T follicular helper cell (primary cell): Measurements from ENCODE around the gene MLANA.
A peak's percentile ranks its signal among the peaks of the same experiment; 100 is the strongest.

Experiments
- DNase-seq: peaks from one replicate; pipeline ENCODE4 v3.0.0-alpha.2; 2020; ENCODE audit warnings: low read depth
- total RNA-seq, 2 experiments: gene quantifications; one replicate each; lab custom pipeline; 2026; lab: John Stamatoyannopoulos, UW

MLANA gene, protein sequence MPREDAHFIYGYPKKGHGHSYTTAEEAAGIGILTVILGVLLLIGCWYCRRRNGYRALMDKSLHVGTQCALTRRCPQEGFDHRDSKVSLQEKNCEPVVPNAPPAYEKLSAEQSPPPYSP
- 0 reads per million in 2 experiments for total RNA-seq

DNA sequence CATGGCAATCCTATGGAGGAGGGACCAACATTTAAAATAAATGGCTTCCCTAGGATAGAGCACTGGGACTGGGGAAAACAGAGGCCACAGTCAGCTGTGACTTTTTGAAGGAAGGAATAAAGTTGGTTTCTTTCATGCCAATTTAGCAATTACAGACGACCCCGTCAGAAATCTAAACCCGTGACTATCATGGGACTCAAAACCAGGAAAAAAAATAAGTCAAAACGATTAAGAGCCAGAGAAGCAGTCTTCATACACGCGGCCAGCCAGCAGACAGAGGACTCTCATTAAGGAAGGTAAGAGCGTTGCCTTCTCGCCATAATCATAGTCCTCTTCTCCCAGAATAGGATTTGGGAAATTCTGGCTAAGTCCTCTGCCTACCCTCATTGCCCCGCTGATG lies at the start of gene MLANA:
Gene MLANA, plus strand, starts transcription at position 249 of the 400 bp plus-strand sequence. CDS start 1,586 bp downstream, outside the sequence.
- no peak for DNase-seq

DNA sequence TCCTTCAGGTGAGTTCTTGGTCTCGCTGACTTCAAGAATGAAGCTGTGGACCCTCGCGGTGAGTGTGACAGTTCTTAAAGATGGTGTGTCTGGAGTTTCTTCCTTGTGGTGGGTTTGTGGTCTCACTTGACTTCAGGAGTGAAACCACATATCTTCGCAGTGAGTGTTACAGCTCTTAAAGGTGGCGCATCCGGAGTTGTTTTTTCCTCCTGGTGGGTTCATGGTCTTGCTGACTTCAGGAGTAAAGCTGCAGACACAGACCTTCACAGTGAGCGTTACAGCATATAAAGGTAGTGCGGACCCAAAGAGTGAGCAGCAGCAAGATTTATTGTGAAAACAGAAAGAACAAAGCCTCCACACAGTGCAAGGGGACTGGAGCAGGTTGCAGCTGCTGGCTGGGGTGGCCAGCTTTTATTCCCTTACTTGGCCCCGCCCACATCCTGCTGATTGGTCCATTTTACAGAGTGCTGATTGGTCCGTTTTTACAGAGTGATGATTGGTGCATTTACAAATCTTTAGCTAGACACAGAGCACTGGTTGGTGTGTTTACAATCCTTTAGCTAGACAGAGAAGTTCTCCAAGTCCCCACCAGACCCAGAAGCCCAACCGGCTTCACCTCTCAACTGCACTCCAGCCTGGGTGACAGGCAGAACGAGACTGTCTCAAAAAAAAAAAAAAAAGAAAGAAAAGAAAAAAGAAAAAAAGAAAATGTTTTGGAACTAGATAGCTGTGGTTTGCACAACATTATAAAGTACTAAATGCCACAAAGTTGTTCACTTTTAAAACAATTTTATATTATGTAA lies 48.7 kb upstream of the MLANA start:
- peak; percentile 21 for DNase-seq

DNA sequence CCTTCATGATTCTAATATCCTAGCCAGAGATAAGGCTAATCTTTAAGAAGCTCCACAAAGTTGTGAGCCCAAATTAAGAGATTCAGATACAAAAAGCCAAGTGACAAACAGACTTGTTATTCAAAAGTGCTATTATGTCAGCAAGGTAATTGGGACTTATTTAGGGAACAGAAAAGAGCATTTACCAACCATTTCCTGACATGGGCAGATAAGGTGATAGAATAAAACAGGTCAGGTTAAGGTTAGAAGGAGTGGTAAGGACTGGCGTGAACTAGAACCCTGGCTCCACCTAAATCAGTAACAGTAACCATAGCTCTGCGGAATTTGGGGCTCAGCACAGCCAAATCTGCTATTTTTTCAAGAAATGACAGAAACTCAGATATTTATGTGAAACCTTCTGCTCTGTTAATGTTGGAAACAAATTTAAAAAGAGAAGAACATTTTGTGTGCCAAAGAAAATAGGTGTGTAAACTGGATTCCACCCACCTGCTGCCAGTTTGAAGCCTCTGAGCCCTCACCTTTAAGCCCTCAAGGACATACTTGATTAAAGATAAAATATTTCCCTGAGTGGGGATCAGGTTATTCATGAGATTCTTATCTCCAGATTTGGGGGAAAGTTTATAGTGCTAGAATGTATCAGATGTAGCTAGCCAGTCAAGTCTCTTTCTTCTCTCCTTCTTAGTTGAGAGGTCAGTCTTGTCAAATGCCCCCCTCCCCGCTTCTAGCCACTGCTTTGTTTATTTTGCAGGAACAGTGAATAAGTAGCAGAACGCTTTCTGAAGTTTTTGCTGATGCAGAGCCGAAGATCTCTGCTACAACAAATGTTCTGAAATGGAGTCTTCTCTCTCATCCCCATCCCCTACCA lies 47.5 kb upstream of the MLANA start:
- DNase-seq, result no peak

DNA sequence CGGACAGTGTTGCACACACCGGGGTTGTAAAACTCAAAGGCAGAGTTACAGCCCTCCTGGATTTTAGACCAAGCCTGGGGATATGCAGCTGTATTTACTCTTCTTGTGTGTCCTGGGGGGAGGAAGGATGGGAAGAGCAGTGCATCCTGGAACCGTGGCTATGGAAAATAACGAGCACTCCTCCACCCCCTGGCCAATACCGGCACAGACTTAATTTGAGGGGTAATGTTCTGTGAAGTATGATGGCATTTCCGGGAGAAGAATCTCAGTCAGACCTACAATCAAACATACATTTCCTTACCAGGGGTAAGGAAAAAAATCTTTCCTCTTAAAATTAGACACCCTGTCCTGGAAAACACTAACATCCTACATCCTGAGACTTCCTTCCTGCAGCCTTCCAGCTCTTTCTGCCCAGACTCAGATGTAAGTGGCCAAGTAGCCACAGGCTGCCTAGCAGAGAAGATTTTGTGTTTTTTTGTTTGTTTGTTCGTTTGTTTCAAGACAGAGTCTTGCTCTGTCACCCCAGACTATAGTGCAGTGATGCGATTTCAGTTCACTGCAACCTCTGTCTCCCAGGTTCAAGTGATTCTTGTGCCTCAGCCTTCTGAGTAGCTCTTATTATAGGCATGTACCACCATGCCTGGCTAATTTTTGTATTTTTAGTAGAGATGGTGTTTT lies 46.8 kb upstream of the MLANA start:
- DNase-seq, result no peak

DNA sequence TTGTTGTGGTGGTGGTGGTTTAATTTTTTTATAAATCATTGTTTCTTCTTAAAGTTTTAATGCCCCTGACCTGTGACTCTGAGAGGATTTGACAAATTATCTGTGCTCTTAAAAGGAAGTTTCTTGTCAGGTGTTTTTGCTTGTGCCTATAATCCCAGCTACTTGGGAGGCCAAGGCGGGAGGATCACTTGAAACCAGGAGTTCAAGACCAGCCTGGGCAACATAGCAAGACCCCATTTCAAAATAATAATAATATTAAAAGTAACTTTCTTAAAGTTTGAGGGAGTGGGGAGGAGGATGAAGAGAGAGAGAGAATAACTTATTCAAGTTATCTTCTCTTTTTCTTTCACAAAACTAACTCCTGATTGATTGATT lies 45.5 kb upstream of the MLANA start:
- no peak for DNase-seq

DNA sequence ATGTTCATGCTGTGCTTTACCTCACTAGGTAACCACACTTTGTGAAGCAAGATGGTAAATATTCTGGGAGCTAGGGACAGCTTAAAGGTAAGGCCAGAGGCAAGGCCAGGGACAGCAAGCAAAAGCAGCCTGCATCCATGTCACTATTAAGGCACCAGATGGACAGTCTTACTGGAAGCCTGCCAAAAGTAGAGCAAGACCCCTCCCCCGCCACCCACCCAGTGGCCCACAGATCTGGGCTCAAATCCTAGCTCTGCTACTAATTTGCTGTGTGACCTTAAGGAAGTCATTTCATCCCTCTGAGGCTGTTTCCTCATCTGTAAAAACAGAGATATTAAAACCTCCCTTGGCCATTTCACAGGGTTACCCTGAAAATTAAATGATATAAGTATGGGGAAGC lies 44.6 kb upstream of the MLANA start:
- no peak for DNase-seq

DNA sequence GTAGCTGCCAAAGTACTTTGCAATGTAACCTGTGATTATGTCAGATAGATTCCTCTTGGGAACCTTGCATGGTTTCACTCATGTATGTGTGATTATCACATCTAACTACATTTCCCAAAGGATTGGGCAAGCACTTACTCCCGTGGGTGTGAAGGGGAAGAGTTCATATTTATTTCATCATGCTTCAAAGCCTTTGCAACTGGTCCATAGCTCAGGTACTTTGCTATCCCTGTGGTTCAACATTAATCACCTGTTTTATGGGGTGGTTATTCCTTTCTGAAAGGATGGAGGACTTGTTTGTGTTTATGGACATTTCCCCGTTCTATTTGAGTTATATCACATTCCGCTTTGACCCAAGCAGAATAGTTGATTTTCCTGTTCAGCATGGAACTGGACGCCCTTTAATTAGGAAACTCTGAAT lies 44.2 kb upstream of the MLANA start:
- no peak for DNase-seq

DNA sequence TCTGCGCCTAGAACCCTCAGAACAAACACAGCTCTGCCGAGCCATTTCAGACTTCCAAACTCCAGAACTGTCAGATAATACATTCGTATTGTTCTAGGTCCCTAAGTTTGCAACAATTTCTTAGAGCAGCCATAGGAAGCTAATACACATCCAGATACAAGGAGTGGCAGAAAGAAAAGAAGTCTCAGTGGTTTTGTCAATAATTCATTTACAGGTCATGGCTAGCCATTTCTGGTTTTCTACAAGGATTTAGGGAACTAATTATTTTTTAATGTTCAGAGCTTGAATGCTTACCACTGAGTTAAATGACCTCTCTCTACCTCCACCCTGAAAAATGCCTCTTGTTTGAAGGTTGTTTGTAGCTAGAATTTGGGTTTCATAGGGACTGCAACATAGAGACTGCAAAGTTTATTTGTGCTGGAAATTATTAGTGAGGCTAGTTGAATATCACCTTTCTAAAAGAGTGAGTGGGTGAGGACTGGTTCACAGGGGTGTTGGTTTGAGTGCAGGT lies 42.3 kb upstream of the MLANA start:
- DNase-seq, result no peak

DNA sequence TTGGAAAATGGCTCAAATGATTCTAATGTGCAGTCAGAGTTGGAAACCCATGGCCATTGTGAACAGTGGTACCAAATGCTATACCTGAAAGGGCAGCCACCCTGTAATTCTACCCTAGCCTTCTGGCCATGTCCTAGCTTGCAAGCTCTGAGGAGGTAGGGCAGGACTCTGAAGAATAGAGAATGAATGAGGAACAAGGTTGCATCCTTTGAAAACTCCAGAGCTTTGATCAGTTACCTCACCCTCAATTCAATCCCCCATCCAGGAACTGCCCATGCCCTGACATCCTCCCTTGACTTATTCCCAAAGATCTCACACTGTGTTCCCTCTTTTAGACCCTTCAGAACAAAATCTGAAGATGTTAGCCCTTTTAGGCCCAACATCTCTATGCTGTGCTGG lies 40.0 kb upstream of the MLANA start:
- DNase-seq, result no peak

DNA sequence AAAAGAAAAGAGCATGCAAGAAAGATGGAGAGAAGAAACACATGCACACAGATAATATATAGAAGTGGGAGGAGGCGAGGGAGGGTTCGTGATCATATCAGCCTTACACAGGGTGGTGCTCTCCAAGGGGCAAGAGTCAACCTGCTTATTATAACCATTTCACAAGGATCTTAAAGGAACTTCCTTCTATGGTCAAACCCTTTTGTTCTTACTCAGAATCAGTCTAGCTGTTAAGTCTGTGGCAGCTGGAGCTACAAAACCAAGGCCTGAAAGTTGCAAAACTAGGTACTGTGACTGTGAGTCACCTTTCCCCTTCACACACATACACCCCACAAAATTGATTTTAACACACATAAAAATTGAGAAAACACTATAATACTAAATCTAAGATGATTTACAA lies 39.2 kb upstream of the MLANA start:
- DNase-seq, result no peak

DNA sequence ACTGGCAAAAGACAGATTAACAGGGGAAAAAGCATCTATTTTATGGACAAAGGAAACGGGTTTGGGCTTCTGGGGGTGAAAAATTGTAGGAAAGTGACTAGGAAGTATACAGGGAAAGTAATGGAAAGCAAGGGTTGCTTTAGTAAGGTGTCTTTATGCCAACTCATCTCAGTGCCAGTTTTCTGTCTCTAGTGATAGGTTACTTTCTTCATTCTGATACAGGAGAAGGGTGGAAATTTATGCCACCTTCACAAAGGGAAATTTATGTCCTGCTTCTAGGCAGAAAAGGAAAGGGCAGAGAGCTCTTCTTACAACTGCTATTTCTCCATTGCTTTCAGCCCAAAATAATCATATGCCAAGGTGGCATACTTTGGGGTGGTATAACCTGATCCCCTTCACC lies 37.7 kb upstream of the MLANA start:
- DNase-seq, result no peak

DNA sequence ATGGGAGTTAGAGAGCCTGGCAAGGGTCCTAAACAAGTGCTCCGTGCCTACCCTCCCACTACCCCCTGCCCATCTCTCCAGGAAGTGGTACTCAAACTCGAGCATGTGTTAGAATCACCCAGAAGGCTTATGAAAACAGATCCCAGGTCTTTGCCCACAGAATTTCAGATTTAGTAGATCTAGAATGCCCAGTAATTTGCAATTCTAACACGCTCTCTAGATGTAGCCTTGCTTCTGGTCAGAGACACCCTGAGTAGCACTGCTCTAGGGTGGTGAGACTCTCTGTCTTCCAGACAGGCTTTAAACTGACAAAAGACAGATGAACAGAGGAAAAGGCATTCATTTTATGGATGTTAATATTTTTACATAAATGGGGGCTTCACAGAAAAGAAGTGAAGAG lies 37.1 kb upstream of the MLANA start:
- no peak for DNase-seq

DNA sequence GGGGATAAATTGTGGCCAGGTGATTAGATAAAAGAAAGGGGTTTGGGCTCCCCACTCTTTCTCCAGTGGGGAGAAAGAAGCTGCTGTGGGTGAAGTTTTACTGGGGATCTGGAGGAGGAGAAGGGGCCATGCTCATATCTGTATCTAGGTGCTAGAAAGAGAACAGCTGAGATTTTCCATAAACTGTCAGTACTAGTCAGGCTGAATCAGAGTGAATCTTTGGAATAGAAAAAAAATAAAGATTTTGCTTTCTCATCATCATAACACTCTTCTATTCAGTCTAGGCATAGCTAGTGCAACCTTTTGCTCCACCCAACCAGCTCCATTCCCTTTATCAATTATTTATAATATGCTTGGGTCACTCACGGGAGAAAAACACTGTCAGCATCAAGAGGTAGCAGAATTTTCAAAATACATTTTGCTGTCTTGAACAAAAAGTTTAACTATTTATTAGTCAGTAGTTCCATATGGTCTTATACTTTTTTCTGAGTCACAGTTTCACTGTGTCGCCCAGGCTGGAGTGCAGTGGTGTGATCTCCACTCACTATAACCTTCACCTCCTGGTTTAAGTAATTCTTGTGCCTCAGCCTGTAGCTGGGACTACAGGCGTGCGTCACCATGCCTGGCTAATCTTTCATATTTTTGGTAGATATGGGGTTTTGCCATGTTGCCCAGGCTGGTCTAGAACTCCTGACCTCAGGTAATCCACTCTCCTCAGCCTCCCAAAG lies 36.5 kb upstream of the MLANA start:
- no peak for DNase-seq

DNA sequence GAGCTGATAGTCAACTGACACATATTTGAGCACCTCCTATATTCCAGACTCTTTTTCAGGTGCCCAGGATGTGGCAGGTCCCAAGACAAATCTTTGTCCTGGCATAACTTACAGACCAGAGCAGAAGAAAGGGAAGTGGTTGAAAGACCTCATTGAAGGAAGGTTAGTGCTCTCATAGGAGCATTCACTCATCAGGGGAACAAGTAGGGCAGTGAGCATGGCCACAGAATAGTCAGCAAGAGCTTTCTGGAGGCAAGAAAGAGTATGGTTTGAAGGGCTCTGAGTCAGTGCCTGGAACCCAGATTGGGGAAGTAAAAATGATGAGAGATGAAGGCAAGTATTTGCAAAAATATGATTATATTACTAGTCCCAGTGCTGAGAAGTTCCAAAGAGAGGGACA lies 32.8 kb upstream of the MLANA start:
- DNase-seq, result no peak

DNA sequence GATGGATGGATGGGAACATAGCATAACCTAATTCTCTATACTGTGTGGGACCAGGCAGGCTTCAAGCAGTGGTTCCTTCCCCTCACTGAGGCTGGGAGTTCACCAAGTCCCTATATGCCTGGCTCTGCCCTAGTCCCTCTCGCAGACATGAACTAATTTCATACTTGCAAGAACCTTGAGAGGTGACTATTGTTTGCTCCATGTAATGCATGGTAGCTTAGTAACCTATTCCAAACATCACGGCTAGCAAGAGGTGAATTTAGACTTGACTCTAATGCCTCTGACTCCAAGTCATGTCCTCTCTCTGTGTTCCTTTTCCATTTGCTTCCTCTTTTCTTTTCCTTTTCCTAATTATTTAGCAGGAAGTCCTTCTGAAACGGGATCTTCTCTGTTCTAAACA lies 31.9 kb upstream of the MLANA start:
- DNase-seq, result no peak

DNA sequence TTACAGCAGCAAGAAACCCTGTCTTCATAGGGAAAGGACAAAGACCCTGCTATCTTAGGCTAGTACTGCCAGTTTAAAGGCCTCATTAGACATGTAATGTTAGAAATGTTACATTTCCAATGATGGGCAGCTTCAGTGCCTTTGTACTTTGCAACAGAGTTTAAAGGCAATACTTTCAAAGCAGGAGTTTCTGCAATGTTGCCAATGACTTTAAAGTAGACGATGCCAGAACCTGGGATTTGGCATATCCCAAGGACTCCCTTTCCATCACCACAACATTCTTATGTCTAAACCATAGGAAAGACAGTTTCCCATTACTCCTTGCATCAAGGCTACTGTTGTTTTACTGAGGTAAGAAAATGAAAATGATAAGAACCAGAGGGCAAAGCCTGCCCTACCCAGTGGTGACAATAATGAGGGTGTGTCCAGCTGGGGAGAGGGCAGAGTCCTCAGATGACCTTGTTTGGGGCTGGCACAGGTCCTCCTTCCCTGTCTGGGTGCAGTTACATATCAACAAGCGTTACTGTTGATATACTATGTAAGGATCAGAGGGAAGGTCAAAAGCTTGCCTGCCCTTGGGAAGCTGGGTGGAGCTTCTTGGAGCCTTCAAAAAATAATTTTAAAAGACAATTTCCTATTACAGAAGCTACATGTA lies 27.5 kb upstream of the MLANA start:
- DNase-seq, result no peak

DNA sequence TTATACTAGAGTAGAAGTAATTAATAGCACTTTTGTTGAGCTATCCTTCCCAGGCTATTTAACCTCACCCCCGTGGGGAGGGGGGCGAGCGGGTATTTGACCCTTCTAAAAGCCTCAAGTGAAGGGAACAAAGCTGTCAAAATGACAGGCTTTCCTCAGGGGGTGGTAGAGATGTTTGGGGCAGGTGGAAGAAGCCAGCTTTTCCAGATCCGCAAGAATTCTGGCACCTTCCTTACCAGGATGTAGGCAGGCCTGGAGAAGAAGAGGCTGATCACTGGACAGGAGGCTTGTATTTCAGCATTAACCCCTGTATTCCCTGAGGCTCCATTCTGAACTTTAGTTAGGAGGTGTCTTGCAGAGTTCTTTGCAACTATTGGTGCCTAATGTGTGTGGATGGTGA lies 26.2 kb upstream of the MLANA start:
- DNase-seq, result no peak

DNA sequence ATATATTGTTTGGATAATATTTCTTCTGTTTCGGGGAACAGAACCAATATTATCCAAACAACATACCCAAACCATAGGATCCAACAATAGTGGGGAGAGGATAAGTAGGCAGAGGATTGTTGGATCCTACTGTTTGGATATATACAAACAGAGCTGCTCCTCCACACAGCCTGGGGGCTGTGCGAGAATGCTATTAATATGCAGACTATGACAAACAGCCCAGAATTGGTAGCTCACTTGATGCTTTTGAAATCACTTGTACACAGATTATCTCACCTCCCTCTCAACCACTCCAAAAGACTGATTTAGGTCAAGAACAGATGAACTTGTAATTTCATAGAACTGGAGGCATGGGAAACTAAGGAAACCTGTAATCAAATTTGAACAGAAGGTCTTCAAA lies 24.4 kb upstream of the MLANA start:
- no peak for DNase-seq

DNA sequence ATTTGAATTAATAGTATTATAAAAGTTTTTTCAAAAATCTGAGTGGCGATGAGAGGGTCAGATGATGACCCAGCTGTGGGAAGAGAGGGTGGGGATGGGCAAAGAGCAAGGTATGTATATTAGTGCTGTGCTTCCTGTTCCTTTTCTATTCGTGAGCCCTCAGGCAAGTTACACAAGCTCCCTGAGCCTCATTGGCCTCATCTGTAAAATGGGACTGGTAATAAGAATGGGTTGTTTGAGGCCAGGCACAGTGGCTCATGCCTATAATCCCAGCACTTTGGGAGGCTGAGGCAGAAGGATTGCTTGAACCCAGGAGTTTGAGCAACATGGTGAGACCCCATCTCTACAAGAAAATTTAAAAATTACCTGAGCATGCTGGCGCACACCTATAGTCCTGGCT lies 24.0 kb upstream of the MLANA start:
- no peak for DNase-seq

DNA sequence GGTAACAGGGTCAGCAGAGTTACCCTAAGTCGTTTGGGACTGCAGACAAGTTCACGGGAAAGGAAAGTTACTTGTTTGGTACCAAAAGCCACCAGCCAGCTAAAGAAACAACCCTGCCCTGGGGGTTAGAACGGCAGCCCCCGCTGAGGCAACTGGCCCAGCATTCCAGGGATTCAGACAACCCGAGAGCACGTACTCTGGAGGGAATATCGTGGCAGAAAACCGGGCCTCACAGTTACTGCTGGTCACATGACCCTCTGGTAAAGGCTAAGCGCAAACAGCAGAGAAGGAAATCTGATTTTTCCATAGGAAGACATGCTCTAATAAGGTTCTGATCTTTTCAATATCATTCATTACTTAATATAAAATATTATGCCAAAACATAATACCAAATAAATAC lies 22.5 kb upstream of the MLANA start:
- DNase-seq, result no peak
